H9 (cell line): Measurements from ENCODE around the gene PCCA. TPM values are rescaled to one million over a fixed set of nuclear protein-coding genes. Genes with fewer than 3 reads are reported as not detected.

Experiments
- DNase-seq: peaks from one replicate; pipeline ENCODE4 v3.0.0-alpha.2; 2017
- H2AFZ ChIP-seq: one replicate; pipeline ENCODE4 v1.6.1; 2013; ENCODE audit warnings: mild to moderate bottlenecking, low read length, control low read depth, moderate library complexity
- H2AK5ac ChIP-seq: 2 replicates; pipeline ENCODE4 v1.6.1; 2013; ENCODE audit warnings: low read length, control low read depth, mixed read lengths; ENCODE audit not compliant: insufficient read length
- H2BK120ac ChIP-seq: one replicate; pipeline ENCODE4 v1.6.1; 2013; ENCODE audit warnings: low read depth, mild to moderate bottlenecking, low read length, control low read depth, inconsistent platforms; ENCODE audit not compliant: poor library complexity, severe bottlenecking
- H2BK12ac ChIP-seq: 2 replicates; pipeline ENCODE4 v1.6.1; 2013; ENCODE audit warnings: low read length, control low read depth, mixed read lengths, low read depth; ENCODE audit not compliant: insufficient read length
- H2BK15ac ChIP-seq: 2 replicates; pipeline ENCODE4 v1.6.1; 2013; ENCODE audit warnings: low read depth, low read length, control low read depth
- H2BK20ac ChIP-seq: one replicate; pipeline ENCODE4 v1.6.1; 2013; ENCODE audit warnings: low read depth, mild to moderate bottlenecking, low read length, control low read depth, inconsistent platforms; ENCODE audit not compliant: poor library complexity, severe bottlenecking
- H2BK5ac ChIP-seq: 2 replicates; pipeline ENCODE4 v1.6.1; 2013; ENCODE audit warnings: low read length, control low read depth, mixed read lengths; ENCODE audit not compliant: insufficient read length
- H3K14ac ChIP-seq: 2 replicates; pipeline ENCODE4 v1.6.1; 2013; ENCODE audit warnings: low read length, control low read depth; ENCODE audit not compliant: insufficient read depth
- H3K18ac ChIP-seq: 2 replicates; pipeline ENCODE4 v1.6.1; 2013; ENCODE audit warnings: low read depth, mild to moderate bottlenecking, mixed read lengths, low read length, control low read depth; ENCODE audit not compliant: insufficient read length
- H3K23ac ChIP-seq: 2 replicates; pipeline ENCODE4 v1.6.1; 2013; ENCODE audit warnings: low read length, control low read depth, mixed read lengths, low read depth; ENCODE audit not compliant: insufficient read length
- H3K23me2 ChIP-seq: 2 replicates; pipeline ENCODE4 v1.6.1; 2013; ENCODE audit warnings: low read depth, mild to moderate bottlenecking, mixed read lengths, low read length, control low read depth; ENCODE audit not compliant: insufficient read length, poor library complexity, severe bottlenecking
- H3K27ac ChIP-seq: 2 replicates; pipeline ENCODE4 v1.5.1; 2013; ENCODE audit warnings: low read length, control low read depth, mixed read lengths, low read depth; ENCODE audit not compliant: insufficient read length
- H3K27me3 ChIP-seq: 2 replicates; pipeline ENCODE4 v1.6.1; 2013; ENCODE audit warnings: low read length, control low read depth, inconsistent platforms; ENCODE audit not compliant: insufficient read depth
- H3K4ac ChIP-seq: 2 replicates; pipeline ENCODE4 v1.6.1; 2013; ENCODE audit warnings: low read depth, mild to moderate bottlenecking, control low read depth, inconsistent platforms, low read length, moderate library complexity
- H3K4me1 ChIP-seq: 2 replicates; pipeline ENCODE4 v1.6.1; 2013; ENCODE audit warnings: low read length, control low read depth, inconsistent platforms; ENCODE audit not compliant: insufficient read depth
- H3K4me2 ChIP-seq: 2 replicates; pipeline ENCODE4 v1.6.1; 2013; ENCODE audit warnings: low read length, control low read depth, mixed read lengths; ENCODE audit not compliant: insufficient read length, insufficient read depth
- H3K56ac ChIP-seq: 2 replicates; pipeline ENCODE4 v1.6.1; 2013; ENCODE audit warnings: low read depth, mild to moderate bottlenecking, mixed read lengths, low read length, control low read depth; ENCODE audit not compliant: insufficient read length
- H3K79me1 ChIP-seq: 2 replicates; pipeline ENCODE4 v1.6.1; 2013; ENCODE audit warnings: low read depth, mild to moderate bottlenecking, moderate library complexity, low read length, control low read depth, inconsistent platforms; ENCODE audit not compliant: insufficient read depth, poor library complexity, severe bottlenecking
- H3K79me2 ChIP-seq: 2 replicates; pipeline ENCODE4 v1.6.1; 2013; ENCODE audit warnings: low read length, control low read depth, inconsistent platforms; ENCODE audit not compliant: insufficient read depth
- H3K9ac ChIP-seq: 2 replicates; pipeline ENCODE4 v1.6.1; 2013; ENCODE audit warnings: low read length, control low read depth, mixed read lengths; ENCODE audit not compliant: insufficient read length; ENCODE audit errors: extremely low read depth
- H3K9me3 ChIP-seq: one replicate; pipeline ENCODE4 v1.6.1; 2013; ENCODE audit warnings: low read depth, low read length, inconsistent platforms; ENCODE audit not compliant: control insufficient read depth
- H3T11ph ChIP-seq: one replicate; pipeline ENCODE4 v1.6.1; 2013; ENCODE audit warnings: mild to moderate bottlenecking, low read length, control low read depth, inconsistent platforms
- H4K20me1 ChIP-seq: one replicate; pipeline ENCODE4 v1.6.1; 2013; ENCODE audit not compliant: control insufficient read depth, insufficient read length, insufficient read depth
- H4K5ac ChIP-seq: 2 replicates; pipeline ENCODE4 v1.6.1; 2013; ENCODE audit warnings: low read depth, mild to moderate bottlenecking, mixed read lengths, low read length, control low read depth; ENCODE audit not compliant: insufficient read length
- H4K8ac ChIP-seq: replicated peaks from 2 replicates; pipeline ENCODE4 v1.6.1; 2013; ENCODE audit warnings: low read length, control low read depth, mixed read lengths, low read depth; ENCODE audit not compliant: insufficient read length
- H4K91ac ChIP-seq: 2 replicates; pipeline ENCODE4 v1.6.1; 2013; ENCODE audit warnings: low read depth, mild to moderate bottlenecking, moderate library complexity, mixed read lengths, low read length, control low read depth; ENCODE audit not compliant: insufficient read length
- H3K27ac Mint-ChIP-seq, 3 experiments: 2 replicates in 2 of 3; 3 replicates in 1 of 3; pipeline ENCODE4 v1.8.0; 2020 to 2021; ENCODE audit warnings: mixed read lengths in 3 of 3, mild to moderate bottlenecking in 1 of 3, moderate library complexity in 1 of 3
- H3K27me3 Mint-ChIP-seq: 2 replicates; pipeline ENCODE4 v1.8.0; 2021; ENCODE audit warnings: low read depth, mild to moderate bottlenecking, moderate library complexity, mixed read lengths
- H3K36me3 Mint-ChIP-seq, 3 experiments: 2 replicates in 2 of 3; 3 replicates in 1 of 3; pipeline ENCODE4 v1.8.0; 2020 to 2021; ENCODE audit warnings: low read depth in 3 of 3, mixed read lengths in 3 of 3; ENCODE audit not compliant: insufficient read depth in 1 of 3
- H3K4me1 Mint-ChIP-seq, 2 experiments: 2 replicates each; pipeline ENCODE4 v1.8.0; 2020; ENCODE audit warnings: mixed read lengths in 2 of 2
- H3K4me3 Mint-ChIP-seq, 2 experiments: 2 replicates in 1 of 2; 3 replicates in 1 of 2; pipeline ENCODE4 v1.8.0; 2020 to 2021; ENCODE audit warnings: mild to moderate bottlenecking in 2 of 2, mixed read lengths in 2 of 2, moderate library complexity in 1 of 2
- H3K9me3 Mint-ChIP-seq, 2 experiments: 2 replicates in 1 of 2; 3 replicates in 1 of 2; pipeline ENCODE4 v1.8.0; 2020; ENCODE audit warnings: mild to moderate bottlenecking in 2 of 2, mixed read lengths in 2 of 2, moderate library complexity in 1 of 2
- WGBS: extraction: QIAGEN DNeasy Blood & Tissue Kit; methylation state at CpG from one replicate; pipeline ENCODE4 v1.1.7; 2013; ENCODE audit warnings: missing lambda C conversion rate, low lambda C conversion rate, mixed read lengths; ENCODE audit not compliant: insufficient read length; ENCODE audit errors: extremely low coverage; 5-methylcytosine and 5-hydroxymethylcytosine counted together
- total RNA-seq: library from RNA; stranded (reverse); gene quantifications from 2 replicates; pipeline ENCODE4 v1.2.1, GENCODE V29; 2021
- TF ChIP-seq, protein P1 (sequence below): fragments of 200-600 bp; sonication (generic); conservative IDR thresholded peaks from 3 replicates; pipeline ENCODE4 v1.8.0; 2021; ENCODE audit warnings: antibody characterized with exemption, mild to moderate bottlenecking

PCCA gene
- total RNA-seq, 1 experiment from 2014 or later: 56.5 TPM

GRCh38 chr13:100254002-100254401 lies 165.1 kb downstream of the PCCA start:
- Histone ChIP-seq H3K27me3 (no peaks in the 10 kb centered on the region), H3K4me1 (no peaks in the 10 kb centered on the region; the same call in 1 of the 2 replicates), H3K4me2 (no peak overlapping the region), H3K18ac (no peak overlapping the region), H2BK5ac (no peak overlapping the region), H2AFZ (no peak overlapping the region), H3K23me2 (no peaks in the 10 kb centered on the region), H2BK12ac (no peak overlapping the region), H4K8ac (no peak overlapping the region), H3K27ac (no peak overlapping the region), H3K9me3 (no peaks in the 10 kb centered on the region), H4K91ac (no peak overlapping the region), H3K79me2 (no peaks in the 10 kb centered on the region), H3K9ac (no peak overlapping the region), H2BK120ac (no peak overlapping the region), H2BK15ac (no peak overlapping the region), H3K14ac (no peak overlapping the region), H3K4ac (no peak overlapping the region), H3K56ac (no peak overlapping the region), H3K79me1 (no peaks in the 10 kb centered on the region), H2BK20ac (no peak overlapping the region), H4K20me1 (no peaks in the 10 kb centered on the region), H3T11ph (no peak overlapping the region), H4K5ac (no peak overlapping the region), H3K23ac (no peak overlapping the region), H2AK5ac (no peak overlapping the region)
- no CpG with 5 or more reads among the region's 7 CpGs for WGBS
- no peak for DNase-seq
- Mint-ChIP-seq H3K4me1 (peaks cover 34 to 46% of the 10 kb centered on the region in 2 experiments), H3K4me3 (no peak overlapping the region), H3K27me3 (no peaks in the 10 kb centered on the region), H3K27ac (peak overlapping the region in 1 of 3 experiments; percentile 45; a peak in 2 of 7 replicates), H3K9me3 (no peaks in the 10 kb centered on the region), H3K36me3 (no peaks in the 10 kb centered on the region; a peak in 2 of 7 replicates)
- TF ChIP-seq, protein P1, sequence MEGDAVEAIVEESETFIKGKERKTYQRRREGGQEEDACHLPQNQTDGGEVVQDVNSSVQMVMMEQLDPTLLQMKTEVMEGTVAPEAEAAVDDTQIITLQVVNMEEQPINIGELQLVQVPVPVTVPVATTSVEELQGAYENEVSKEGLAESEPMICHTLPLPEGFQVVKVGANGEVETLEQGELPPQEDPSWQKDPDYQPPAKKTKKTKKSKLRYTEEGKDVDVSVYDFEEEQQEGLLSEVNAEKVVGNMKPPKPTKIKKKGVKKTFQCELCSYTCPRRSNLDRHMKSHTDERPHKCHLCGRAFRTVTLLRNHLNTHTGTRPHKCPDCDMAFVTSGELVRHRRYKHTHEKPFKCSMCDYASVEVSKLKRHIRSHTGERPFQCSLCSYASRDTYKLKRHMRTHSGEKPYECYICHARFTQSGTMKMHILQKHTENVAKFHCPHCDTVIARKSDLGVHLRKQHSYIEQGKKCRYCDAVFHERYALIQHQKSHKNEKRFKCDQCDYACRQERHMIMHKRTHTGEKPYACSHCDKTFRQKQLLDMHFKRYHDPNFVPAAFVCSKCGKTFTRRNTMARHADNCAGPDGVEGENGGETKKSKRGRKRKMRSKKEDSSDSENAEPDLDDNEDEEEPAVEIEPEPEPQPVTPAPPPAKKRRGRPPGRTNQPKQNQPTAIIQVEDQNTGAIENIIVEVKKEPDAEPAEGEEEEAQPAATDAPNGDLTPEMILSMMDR: no peak
